Measurements from ENCODE around the gene RIMKLA.

Gene RIMKLA

GRCh38 chr1:42456754-42457089 lies 76.1 kb downstream of the RIMKLA start:
- in situ Hi-C loops (cut with HindIII; ENCODE audit: low pct_ligation_motif_present, low pct_unique_long_range_greater_than_20kb, low sequenced_read_pairs), result no loop called here
- peak; percentile 60 for DNase-seq

GRCh38 chr1:42461196-42461595 lies 80.6 kb downstream of the RIMKLA start:
- no peak for DNase-seq
- in situ Hi-C loops (cut with HindIII; ENCODE audit: low pct_ligation_motif_present, low pct_unique_long_range_greater_than_20kb, low sequenced_read_pairs), result no loop called here

- peak; percentile 97 for DNase-seq
- in situ Hi-C loops (cut with HindIII; ENCODE audit: low pct_ligation_motif_present, low pct_unique_long_range_greater_than_20kb, low sequenced_read_pairs), result no loop called here
Observed at GRCh38 chr1:42462828-42463763, 82.5 kb downstream of the RIMKLA start, which contains the start of gene CCDC30. Gene CCDC30, plus strand, starts transcription at chr1:42463286. Its CDS starts 17,266 bp downstream, at chr1:42480552.

- no peak for DNase-seq
- in situ Hi-C loops (cut with HindIII; ENCODE audit: low pct_ligation_motif_present, low pct_unique_long_range_greater_than_20kb, low sequenced_read_pairs), result no loop called here
Observed at GRCh38 chr1:42463921-42464320, 83.3 kb downstream of the RIMKLA start.

GRCh38 chr1:42466030-42466429 lies 85.4 kb downstream of the RIMKLA start:
- in situ Hi-C loops (cut with HindIII; ENCODE audit: low pct_ligation_motif_present, low pct_unique_long_range_greater_than_20kb, low sequenced_read_pairs), result no loop called here
- no peak for DNase-seq

- DNase-seq, result no peak
- in situ Hi-C loops (cut with HindIII; ENCODE audit: low pct_ligation_motif_present, low pct_unique_long_range_greater_than_20kb, low sequenced_read_pairs), result no loop called here
Observed at GRCh38 chr1:42469727-42470126, 89.1 kb downstream of the RIMKLA start.

Data from ACHN (cell line).